Measurements from ENCODE around the gene MALT1. TPM values are rescaled to one million over a fixed set of nuclear protein-coding genes. Genes with fewer than 3 reads are reported as not detected.

The MALT1 gene
- total RNA-seq, 1 experiment from 2014 or later: 19.6 TPM

DNA sequence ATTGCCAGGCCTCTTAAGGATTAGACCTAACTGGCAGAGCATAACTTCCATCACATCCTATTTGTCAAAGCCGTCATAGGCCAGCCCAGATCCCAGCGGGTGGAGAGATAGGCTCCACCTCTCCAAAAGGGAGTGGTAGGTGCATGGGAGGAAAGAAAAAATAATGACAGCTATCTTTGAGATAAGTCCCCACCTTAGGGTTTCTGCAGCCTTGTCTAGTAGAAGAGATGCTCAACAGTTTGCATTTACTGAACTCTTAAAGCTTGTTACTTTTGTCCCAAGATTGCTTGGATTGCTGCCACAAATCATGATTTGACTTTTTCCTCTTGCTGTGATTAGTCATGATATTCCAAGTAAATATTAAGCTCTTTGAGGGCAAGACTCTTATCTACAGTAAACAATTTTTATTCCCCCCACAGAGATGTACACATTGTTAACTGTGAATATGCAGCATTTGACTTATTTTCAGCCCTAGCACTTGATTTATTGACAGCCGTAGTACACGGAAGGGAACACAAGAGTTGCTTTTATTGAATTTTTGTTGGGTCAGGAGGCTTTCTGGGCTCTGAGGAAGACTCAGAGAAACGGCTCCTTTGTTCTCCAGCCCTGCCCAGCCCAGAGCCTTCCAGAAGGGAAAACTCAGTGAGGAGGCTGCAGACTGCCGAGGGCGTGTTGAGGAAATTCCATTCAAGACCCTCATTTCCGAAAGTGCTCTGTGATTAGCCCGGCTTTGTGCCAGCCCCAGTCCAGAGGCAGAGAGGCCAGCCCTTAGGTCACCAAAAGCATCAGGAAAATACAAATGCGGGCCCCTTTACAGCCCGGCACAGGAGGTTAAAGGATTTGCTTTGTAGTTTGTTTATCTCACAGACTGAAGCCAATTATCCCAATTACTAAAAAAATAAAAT, 118.0 kb downstream of the MALT1 start:
- H3K9me3 ChIP-seq (ENCODE audit: insufficient read depth, low read depth): 0 out of 2 replicates have a peak, but pooled peaks cover 3% of the 10 kb centered on the region
- H4K20me1 ChIP-seq (ENCODE audit: insufficient read depth): no peaks in the 10 kb centered on the region
- no peaks in the 10 kb centered on the region for H3K27me3 ChIP-seq (ENCODE audit: insufficient read depth, low read depth)
- TF ChIP-seq EZH2 (IDR thresholded peaks at IDR 0.05; ENCODE audit: low read depth) (no peak), CTCF (conservative IDR thresholded peaks at IDR 0.05) (no peak)
- POLR2A ChIA-PET (ENCODE audit: unreplicated experiment): interaction anchor here (0.5 kb wide), 1 partner anchor 1042 kb away, joined by 7 read pairs; no protein-coding TSS in a partner anchor
- no peaks in the 10 kb centered on the region for H3K79me2 ChIP-seq (ENCODE audit: low read depth)
- no TSS peak for BruUV-seq (replicated peaks)
- no peak overlapping the region for H3K4me2 ChIP-seq
- H3K9me2 ChIP-seq (ENCODE audit: insufficient read depth): no peaks in the 10 kb centered on the region
- H3K27ac ChIP-seq: peak overlapping the region; percentile 38
- no peaks in the 10 kb centered on the region for H3K36me3 ChIP-seq (ENCODE audit: low read depth)
- DNase-seq: peak in 1 of 2 experiments; percentile 58
- CTCF ChIA-PET: no interaction called here
- no peak overlapping the region for H3K4me3 ChIP-seq
- peaks cover 63% of the 10 kb centered on the region for H3K4me1 ChIP-seq (replicated peaks; ENCODE audit: insufficient read depth)
- H2AFZ ChIP-seq: no peak overlapping the region
- H3F3A ChIP-seq (ENCODE audit: insufficient read depth, low read depth): peaks cover 51% of the 10 kb centered on the region
- intact Hi-C loops (cut with micrococcal nuclease; ENCODE audit: unreplicated experiment): no loop called here

GRCh38 chr18:58789876-58790240, 118.6 kb downstream of the MALT1 start:
- Histone ChIP-seq H3F3A (ENCODE audit: insufficient read depth, low read depth) (peaks cover 46% of the 10 kb centered on the region), H3K36me3 (ENCODE audit: low read depth) (no peaks in the 10 kb centered on the region), H2AFZ (no peak overlapping the region), H3K27ac (peak overlapping the region; percentile 38), H3K4me2 (no peak overlapping the region), H3K27me3 (ENCODE audit: insufficient read depth, low read depth) (no peaks in the 10 kb centered on the region), H3K4me1 (replicated peaks; ENCODE audit: insufficient read depth) (peaks cover 57% of the 10 kb centered on the region), H3K4me3 (no peak overlapping the region), H3K9me2 (ENCODE audit: insufficient read depth) (no peaks in the 10 kb centered on the region), H3K9me3 (ENCODE audit: insufficient read depth, low read depth) (0 out of 2 replicates have a peak, but pooled peaks cover 3% of the 10 kb centered on the region), H4K20me1 (ENCODE audit: insufficient read depth) (no peaks in the 10 kb centered on the region), H3K79me2 (ENCODE audit: low read depth) (no peaks in the 10 kb centered on the region)
- POLR2A ChIA-PET (ENCODE audit: unreplicated experiment): no interaction called here
- CTCF ChIA-PET: no interaction called here
- DNase-seq: no peak
- no TSS peak for BruUV-seq (replicated peaks)
- intact Hi-C loops (cut with micrococcal nuclease; ENCODE audit: unreplicated experiment): no loop called here
- TF ChIP-seq CTCF (conservative IDR thresholded peaks at IDR 0.05) (no peak), EZH2 (IDR thresholded peaks at IDR 0.05; ENCODE audit: low read depth) (no peak)

DNA sequence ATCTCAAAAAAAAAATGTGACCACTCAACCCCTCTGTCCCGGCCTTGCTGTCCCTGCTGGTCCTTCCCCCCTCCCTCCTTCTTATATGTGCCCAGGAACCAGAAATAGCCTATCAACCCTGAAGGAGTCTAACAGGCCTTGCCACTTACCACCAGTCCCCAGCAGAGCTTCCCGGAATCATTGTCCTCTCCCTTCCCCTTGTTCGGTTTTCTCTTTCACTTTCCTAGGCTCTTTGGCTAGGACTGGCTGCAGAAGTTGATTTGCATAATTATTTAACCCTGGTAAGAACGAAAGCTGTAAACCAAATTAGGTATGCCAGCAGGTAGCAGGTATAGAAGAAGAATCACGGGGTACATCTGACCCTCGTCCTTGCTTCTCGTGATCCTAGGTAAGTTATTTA, 120.8 kb downstream of the MALT1 start:
- no peak overlapping the region for H2AFZ ChIP-seq
- ChIA-PET CTCF (interaction anchor here (0.7 kb wide), 1 partner anchor 264 kb away, joined by 3 read pairs; no protein-coding TSS in a partner anchor), POLR2A (ENCODE audit: unreplicated experiment) (no interaction called here)
- H3K9me2 ChIP-seq (ENCODE audit: insufficient read depth): no peaks in the 10 kb centered on the region
- H3K4me1 ChIP-seq (replicated peaks; ENCODE audit: insufficient read depth): peaks cover 38% of the 10 kb centered on the region
- H3K4me2 ChIP-seq: no peak overlapping the region
- H3K4me3 ChIP-seq: no peak overlapping the region
- 0 out of 2 replicates have a peak, but pooled peaks cover 3% of the 10 kb centered on the region for H3K9me3 ChIP-seq (ENCODE audit: insufficient read depth, low read depth)
- no TSS peak for BruUV-seq (replicated peaks)
- H3K27me3 ChIP-seq (ENCODE audit: insufficient read depth, low read depth): no peaks in the 10 kb centered on the region
- no peak for TF ChIP-seq EZH2 (IDR thresholded peaks at IDR 0.05; ENCODE audit: low read depth)
- no peak for TF ChIP-seq CTCF (conservative IDR thresholded peaks at IDR 0.05)
- peaks cover 29% of the 10 kb centered on the region; the same call in 1 of the 2 replicates for H3F3A ChIP-seq (ENCODE audit: insufficient read depth, low read depth)
- no peaks in the 10 kb centered on the region for H4K20me1 ChIP-seq (ENCODE audit: insufficient read depth)
- H3K27ac ChIP-seq: no peak overlapping the region
- intact Hi-C loops (cut with micrococcal nuclease; ENCODE audit: unreplicated experiment): no loop called here
- no peaks in the 10 kb centered on the region for H3K79me2 ChIP-seq (ENCODE audit: low read depth)
- no peak for DNase-seq
- H3K36me3 ChIP-seq (ENCODE audit: low read depth): no peaks in the 10 kb centered on the region
